H1 (cell line): Measurements from ENCODE around the gene VWA3B. TPM values are rescaled to one million over a fixed set of nuclear protein-coding genes. Genes with fewer than 3 reads are reported as not detected.

Experiments
- CTCF ChIA-PET: fragments of 300-600 bp; sonication (Branson Sonifier 250); formaldehyde crosslinking; loops from one replicate; lab custom pipeline; 2021; ENCODE audit not compliant: partially characterized antibody; lab: Charles Lee
- POLR2A ChIA-PET: fragments of 300-600 bp; sonication (Branson Sonifier 250); formaldehyde crosslinking; loops from one replicate; lab custom pipeline; 2021; ENCODE audit warnings: inconsistent platforms; ENCODE audit not compliant: partially characterized antibody; lab: Charles Lee
- DNase-seq, 2 experiments: peaks; one replicate each; pipeline versions ENCODE4 v3.0.0 to v3.0.0-alpha.2; 2010 to 2022; ENCODE audit warnings: low spot score in 2 of 2, low read depth in 1 of 2, mixed read lengths in 1 of 2
- FAIRE-seq: peaks from 2 replicates; lab custom pipeline; 2011; peaks lifted over from hg19 to GRCh38; lab: Jason Lieb, UNC
- H2AFZ ChIP-seq: 2 replicates; pipeline ENCODE4 v1.8.1; 2012; ENCODE audit warnings: low read length, inconsistent platforms
- H2AK5ac ChIP-seq: 2 replicates; pipeline ENCODE4 v1.6.1; 2013; ENCODE audit warnings: low read depth, low read length
- H2BK120ac ChIP-seq: replicated peaks from 2 replicates; pipeline ENCODE3; 2013; ENCODE audit warnings: low read depth, low read length, inconsistent platforms
- H2BK12ac ChIP-seq: 2 replicates; pipeline ENCODE4 v1.6.1; 2013; ENCODE audit warnings: low read depth, low read length
- H2BK15ac ChIP-seq: 2 replicates; pipeline ENCODE4 v1.6.1; 2013; ENCODE audit warnings: low read length
- H2BK20ac ChIP-seq: 2 replicates; pipeline ENCODE4 v1.6.1; 2013; ENCODE audit warnings: low read length
- H2BK5ac ChIP-seq: 2 replicates; pipeline ENCODE4 v1.6.1; 2013; ENCODE audit warnings: low read depth, low read length
- H3K14ac ChIP-seq: 2 replicates; pipeline ENCODE4 v1.6.1; 2013; ENCODE audit warnings: inconsistent platforms; ENCODE audit not compliant: insufficient read length
- H3K18ac ChIP-seq: 2 replicates; pipeline ENCODE4 v1.6.1; 2013; ENCODE audit warnings: low read length; ENCODE audit errors: extremely low read depth
- H3K23ac ChIP-seq: 2 replicates; pipeline ENCODE4 v1.6.1; 2013; ENCODE audit warnings: inconsistent platforms; ENCODE audit not compliant: insufficient read length
- H3K23me2 ChIP-seq: 2 replicates; pipeline ENCODE4 v1.6.1; 2013; ENCODE audit warnings: low read depth, low read length
- H3K27ac ChIP-seq: 2 replicates; pipeline ENCODE4 v1.6.1; 2011; ENCODE audit warnings: low read depth, low read length, inconsistent platforms
- H3K27me3 ChIP-seq, 4 experiments: replicated peaks in 1 of 4; 1 replicate in 1 of 4; 2 replicates in 3 of 4; pipeline versions ENCODE4 v1.6.1 to v1.8.1; 2011 to 2013; ENCODE audit warnings: low read length in 3 of 4, mild to moderate bottlenecking in 3 of 4, inconsistent platforms in 2 of 4, mixed read lengths in 2 of 4, moderate library complexity in 1 of 4; ENCODE audit not compliant: control insufficient read depth in 3 of 4, insufficient read depth in 3 of 4; ENCODE audit errors: extremely low read depth in 1 of 4
- H3K36me3 ChIP-seq, 4 experiments: 2 replicates each; pipeline versions ENCODE4 v1.6.1 to v1.8.1; 2011 to 2013; ENCODE audit warnings: mild to moderate bottlenecking in 4 of 4, low read length in 3 of 4, moderate library complexity in 2 of 4, control low read depth in 1 of 4, inconsistent platforms in 1 of 4; ENCODE audit not compliant: insufficient read depth in 4 of 4, control insufficient read depth in 2 of 4
- H3K4ac ChIP-seq: replicated peaks from 2 replicates; pipeline ENCODE3; 2013; ENCODE audit warnings: low read length, low read depth, mixed read lengths, inconsistent platforms; ENCODE audit not compliant: insufficient read length
- H3K4me1 ChIP-seq, 4 experiments: replicated peaks in 1 of 4; 1 replicate in 1 of 4; 2 replicates in 3 of 4; pipeline versions ENCODE4 v1.6.1 to v1.8.1; 2011 to 2013; ENCODE audit warnings: low read length in 3 of 4, inconsistent platforms in 2 of 4, mixed read lengths in 1 of 4; ENCODE audit not compliant: insufficient read depth in 4 of 4, control insufficient read depth in 3 of 4
- H3K4me2 ChIP-seq, 2 experiments: 2 replicates each; pipeline versions ENCODE4 v1.6.1 to v1.8.1; 2011 to 2013; ENCODE audit warnings: low read depth in 2 of 2, low read length in 2 of 2, control low read depth in 1 of 2, inconsistent platforms in 1 of 2, mild to moderate bottlenecking in 1 of 2; ENCODE audit not compliant: insufficient read depth in 1 of 2
- H3K4me3 ChIP-seq, 4 experiments: fragments of 200-600, 300-600 bp in 1 of 4; sonication (generic), shearing (Covaris generic), sonication (Bioruptor Twin) in 1 of 4; 2 replicates each; pipeline versions ENCODE4 v1.5.1 to v1.8.1; 2011 to 2016; ENCODE audit warnings: low read length in 4 of 4, low read depth in 3 of 4, control low read depth in 2 of 4, inconsistent platforms in 2 of 4, mild to moderate bottlenecking in 2 of 4, mixed read lengths in 1 of 4, moderate library complexity in 1 of 4; ENCODE audit not compliant: insufficient read depth in 2 of 4; ENCODE audit errors: extremely low read depth in 1 of 4
- H3K56ac ChIP-seq: replicated peaks from 2 replicates; pipeline ENCODE3; 2013; ENCODE audit warnings: low read depth, mild to moderate bottlenecking, mixed read lengths, low read length, inconsistent platforms; ENCODE audit not compliant: insufficient read length
- H3K79me1 ChIP-seq: 2 replicates; pipeline ENCODE4 v1.6.1; 2013; ENCODE audit warnings: low read depth, low read length, control low read depth
- H3K79me2 ChIP-seq, 2 experiments: 2 replicates each; pipeline versions ENCODE4 v1.6.1 to v1.8.1; 2012 to 2013; ENCODE audit warnings: low read length in 2 of 2, mild to moderate bottlenecking in 2 of 2, inconsistent platforms in 1 of 2; ENCODE audit not compliant: insufficient read depth in 2 of 2, control insufficient read depth in 1 of 2
- H3K9ac ChIP-seq, 4 experiments: replicated peaks in 1 of 4; 1 replicate in 1 of 4; 2 replicates in 3 of 4; pipeline versions ENCODE4 v1.6.1 to v1.8.1; 2011 to 2013; ENCODE audit warnings: low read depth in 3 of 4, low read length in 3 of 4, control low read depth in 2 of 4, mild to moderate bottlenecking in 2 of 4, moderate library complexity in 2 of 4, inconsistent platforms in 1 of 4; ENCODE audit errors: extremely low read depth in 1 of 4
- H3K9me3 ChIP-seq, 2 experiments: 2 replicates each; pipeline versions ENCODE4 v1.6.1 to v1.8.1; 2012 to 2013; ENCODE audit warnings: mild to moderate bottlenecking in 2 of 2, moderate library complexity in 2 of 2, control low read depth in 1 of 2, inconsistent platforms in 1 of 2, low read depth in 1 of 2, low read length in 1 of 2, mixed read lengths in 1 of 2; ENCODE audit not compliant: insufficient read depth in 2 of 2
- H4K20me1 ChIP-seq, 2 experiments: replicated peaks in 1 of 2; 2 replicates each; pipeline versions ENCODE3 to v1.8.1; 2011 to 2013; ENCODE audit warnings: inconsistent platforms in 2 of 2, low read length in 2 of 2, mild to moderate bottlenecking in 1 of 2; ENCODE audit not compliant: insufficient read depth in 2 of 2, control insufficient read depth in 1 of 2
- H4K5ac ChIP-seq: 2 replicates; pipeline ENCODE4 v1.6.1; 2013; ENCODE audit warnings: low read length, low read depth, mixed read lengths, inconsistent platforms; ENCODE audit not compliant: insufficient read length
- H4K8ac ChIP-seq: 2 replicates; pipeline ENCODE4 v1.8.0; 2013; ENCODE audit warnings: mild to moderate bottlenecking, moderate library complexity, low read length, inconsistent platforms; ENCODE audit not compliant: insufficient read depth; ENCODE audit errors: extremely low read depth
- H4K91ac ChIP-seq: replicated peaks from 2 replicates; pipeline ENCODE3; 2013; ENCODE audit warnings: low read length, mixed read lengths, inconsistent platforms; ENCODE audit not compliant: insufficient read length
- EGR1 ChIP-seq: IDR thresholded peaks from 2 replicates; pipeline ENCODE4 v1.6.1; 2011; ENCODE audit warnings: low read depth, low read length, borderline replicate concordance
- HDAC2 ChIP-seq, 2 experiments: fragments of 300-600 bp in 1 of 2; sonication (generic) in 1 of 2; IDR thresholded peaks; 2 replicates each; pipeline ENCODE4 v1.6.1; 2011 to 2012; ENCODE audit warnings: low read depth in 2 of 2, low read length in 2 of 2, mild to moderate bottlenecking in 2 of 2, moderate library complexity in 2 of 2, borderline replicate concordance in 1 of 2, inconsistent platforms in 1 of 2
- KDM5A ChIP-seq: fragments of 200-600 bp; IDR thresholded peaks from 2 replicates; pipeline ENCODE4 v1.7.1; 2012; ENCODE audit warnings: mild to moderate bottlenecking, low read length, inconsistent platforms, mixed read lengths
- WGBS, 2 experiments: shearing (Covaris generic) in 1 of 2; methylation state at CpG; one replicate each; pipeline versions ENCODE4 v1.1.6 to v1.1.7; 2013 to 2015; ENCODE audit warnings: low lambda C conversion rate in 2 of 2, mixed read lengths in 2 of 2, inconsistent platforms in 1 of 2, low coverage in 1 of 2, missing lambda C conversion rate in 1 of 2; ENCODE audit not compliant: insufficient replicate concordance in 2 of 2, insufficient coverage in 1 of 2, insufficient read length in 1 of 2; ENCODE audit errors: extremely low coverage in 1 of 2, missing lambda C conversion rate in 1 of 2; 5-methylcytosine and 5-hydroxymethylcytosine counted together
- polyA plus RNA-seq, 7 experiments: library from polyadenylated mRNA; depleted of rRNA in 3 of 7; stranded (reverse) in 5 of 7; unstranded in 2 of 7; fragments of >200 nt in 5 of 7; fragments of 200-250 nt in 2 of 7; gene quantifications; 1 replicate in 5 of 7; 2 replicates in 1 of 7; 4 replicates in 1 of 7; pipeline versions ENCODE4 v1.2.1 to v1.2.3, GENCODE V29; 2011 to 2013; ENCODE audit warnings: missing spikeins in 2 of 7, mixed read lengths in 2 of 7
- total RNA-seq: library from RNA; stranded (reverse); fragmentation: NEBNext Ultra II Directional; extraction: Animal tissue kit (Norgen Biotek cat#: 25700); gene quantifications from 2 replicates; pipeline ENCODE4 v1.2.1, GENCODE V29; 2021

VWA3B gene
- total and polyA plus RNA-seq, 2 of the 8 experiments (the other 6 are each of a cell fraction or from before 2014, with no cell fraction given) = not detected

GRCh38 chr2:98263362-98263761 is 176.4 kb downstream of the VWA3B start:
- Histone ChIP-seq H3K79me2 (no peaks in the 10 kb centered on the region), H3K4me1 (no peaks in the 10 kb centered on the region), H4K5ac (no peak overlapping the region), H2BK12ac (no peak overlapping the region), H2AFZ (no peak overlapping the region), H3K23ac (no peak overlapping the region), H3K4me2 (no peak overlapping the region), H3K4me3 (no peak overlapping the region), H3K9ac (no peak overlapping the region), H3K36me3 (no peaks in the 10 kb centered on the region), H2BK20ac (no peak overlapping the region), H3K27me3 (no peaks in the 10 kb centered on the region), H3K14ac (no peak overlapping the region), H2BK15ac (no peak overlapping the region), H3K18ac (no peak overlapping the region), H3K4ac (no peak overlapping the region), H3K79me1 (no peaks in the 10 kb centered on the region), H3K27ac (no peak overlapping the region), H3K23me2 (no peaks in the 10 kb centered on the region), H4K20me1 (no peaks in the 10 kb centered on the region), H2AK5ac (no peak overlapping the region), H3K56ac (no peak overlapping the region), H2BK120ac (no peak overlapping the region), H4K91ac (no peak overlapping the region), H3K9me3 (peaks cover 0 to 3% of the 10 kb centered on the region in 2 experiments; a peak in 2 of 4 replicates), H2BK5ac (no peak overlapping the region), H4K8ac (no peak overlapping the region)
- DNase-seq = no peak
- POLR2A ChIA-PET = no interaction called here
- 67% methylated on average over 1 of the region's 1 CpG; no CpG with 5 or more reads in 1 of the 2 experiments for WGBS, 2 experiments
- no peak for FAIRE-seq
- CTCF ChIA-PET = no interaction called here
- no peak for TF ChIP-seq HDAC2 (IDR thresholded peaks at IDR 0.05; ENCODE audit: borderline replicate concordance in 1 of 2, low read depth in 2 of 2, low read length in 2 of 2)
- no peak for TF ChIP-seq EGR1
- no peak for TF ChIP-seq KDM5A
